ENCODE data around the gene OBSCN. TPM values are rescaled to one million over a fixed set of nuclear protein-coding genes. Genes with fewer than 3 reads are reported as not detected.

Gene OBSCN
- total and polyA plus RNA-seq, 7 donors = 0.92 to 21.0 (median 13.1) TPM

- H3K27me3 ChIP-seq = no peaks in the 10 kb centered on the region
- H3K4me3 ChIP-seq = no peak overlapping the region
- WGBS, 2 donors = 91 to 94% methylated on average over 32 of the region's 32 CpGs
- no peak overlapping the region for H3K27ac ChIP-seq
- no peaks in the 10 kb centered on the region for H3K9me3 ChIP-seq
- H3K4me1 ChIP-seq = no peaks in the 10 kb centered on the region
- H3K36me3 ChIP-seq = peaks cover 0 to 8% (median 0%) of the 10 kb centered on the region in 4 donors
- TF ChIP-seq POLR2A (IDR thresholded peaks at IDR 0.05) (no peak), EP300 (IDR thresholded peaks at IDR 0.05) (no peak), CTCF (IDR thresholded peaks at IDR 0.05) (no peak), POLR2AphosphoS5 (IDR thresholded peaks at IDR 0.05) (no peak)
- peak; percentile 50 for DNase-seq
- intact Hi-C loops (cut with DNase I) = no loop called here
These were observed 79.9 kb downstream of the OBSCN start for GRCh38 chr1:228287541-228288425.

- intact Hi-C loops (cut with DNase I) = no loop called here
- TF ChIP-seq EP300 (IDR thresholded peaks at IDR 0.05) = no peak
- TF ChIP-seq POLR2AphosphoS5 (IDR thresholded peaks at IDR 0.05) = no peak
- no peak for TF ChIP-seq POLR2A (IDR thresholded peaks at IDR 0.05)
- TF ChIP-seq CTCF (IDR thresholded peaks at IDR 0.05) = no peak
- DNase-seq = peak; percentile 35
- Histone ChIP-seq H3K4me1 (no peaks in the 10 kb centered on the region), H3K36me3 (peaks cover 0 to 1% (median 0%) of the 10 kb centered on the region in 4 donors), H3K9me3 (no peaks in the 10 kb centered on the region), H3K4me3 (no peak overlapping the region), H3K27me3 (no peaks in the 10 kb centered on the region), H3K27ac (no peak overlapping the region)
- WGBS, 2 donors = 87 to 89% methylated on average over 18 of the region's 18 CpGs
These were observed 80.8 kb downstream of the OBSCN start for GRCh38 chr1:228288536-228289238.

- H3K4me1 ChIP-seq = no peaks in the 10 kb centered on the region
- H3K9me3 ChIP-seq = no peaks in the 10 kb centered on the region
- H3K4me3 ChIP-seq = no peak overlapping the region
- TF ChIP-seq EP300 (IDR thresholded peaks at IDR 0.05) = no peak
- no peak for TF ChIP-seq CTCF (IDR thresholded peaks at IDR 0.05)
- no peak for TF ChIP-seq POLR2A (IDR thresholded peaks at IDR 0.05)
- no peak for TF ChIP-seq POLR2AphosphoS5 (IDR thresholded peaks at IDR 0.05)
- no peak overlapping the region for H3K27ac ChIP-seq
- H3K36me3 ChIP-seq = no peaks in the 10 kb centered on the region
- intact Hi-C loops (cut with DNase I) = no loop called here
- no peaks in the 10 kb centered on the region for H3K27me3 ChIP-seq
- DNase-seq = peak; percentile 53
- WGBS, 2 donors = 88 to 89% methylated on average over 12 of the region's 12 CpGs
These were observed 81.5 kb downstream of the OBSCN start for GRCh38 chr1:228289239-228289849.

- WGBS, 2 donors = 88 to 93% methylated on average over 22 of the region's 22 CpGs
- Histone ChIP-seq H3K36me3 (no peaks in the 10 kb centered on the region), H3K27me3 (no peaks in the 10 kb centered on the region), H3K9me3 (no peaks in the 10 kb centered on the region), H3K4me3 (no peak overlapping the region), H3K4me1 (no peaks in the 10 kb centered on the region), H3K27ac (no peak overlapping the region)
- peak; percentile 55 for DNase-seq
- intact Hi-C loops (cut with DNase I) = no loop called here
- no peak for TF ChIP-seq POLR2A (IDR thresholded peaks at IDR 0.05)
- no peak for TF ChIP-seq EP300 (IDR thresholded peaks at IDR 0.05)
- no peak for TF ChIP-seq POLR2AphosphoS5 (IDR thresholded peaks at IDR 0.05)
- TF ChIP-seq CTCF (IDR thresholded peaks at IDR 0.05) = no peak
These were observed 82.4 kb downstream of the OBSCN start for GRCh38 chr1:228289996-228290881.

All from sigmoid colon (tissue), 7 donors.